ENCODE results near the gene PTPRJ. TPM values are rescaled to one million over a fixed set of nuclear protein-coding genes. Genes with fewer than 3 reads are reported as not detected.

The PTPRJ gene
- total and polyA plus RNA-seq, 2 of the 4 experiments (the other 2 are of a cell fraction), result 5.6 to 14.9 TPM

DNA sequence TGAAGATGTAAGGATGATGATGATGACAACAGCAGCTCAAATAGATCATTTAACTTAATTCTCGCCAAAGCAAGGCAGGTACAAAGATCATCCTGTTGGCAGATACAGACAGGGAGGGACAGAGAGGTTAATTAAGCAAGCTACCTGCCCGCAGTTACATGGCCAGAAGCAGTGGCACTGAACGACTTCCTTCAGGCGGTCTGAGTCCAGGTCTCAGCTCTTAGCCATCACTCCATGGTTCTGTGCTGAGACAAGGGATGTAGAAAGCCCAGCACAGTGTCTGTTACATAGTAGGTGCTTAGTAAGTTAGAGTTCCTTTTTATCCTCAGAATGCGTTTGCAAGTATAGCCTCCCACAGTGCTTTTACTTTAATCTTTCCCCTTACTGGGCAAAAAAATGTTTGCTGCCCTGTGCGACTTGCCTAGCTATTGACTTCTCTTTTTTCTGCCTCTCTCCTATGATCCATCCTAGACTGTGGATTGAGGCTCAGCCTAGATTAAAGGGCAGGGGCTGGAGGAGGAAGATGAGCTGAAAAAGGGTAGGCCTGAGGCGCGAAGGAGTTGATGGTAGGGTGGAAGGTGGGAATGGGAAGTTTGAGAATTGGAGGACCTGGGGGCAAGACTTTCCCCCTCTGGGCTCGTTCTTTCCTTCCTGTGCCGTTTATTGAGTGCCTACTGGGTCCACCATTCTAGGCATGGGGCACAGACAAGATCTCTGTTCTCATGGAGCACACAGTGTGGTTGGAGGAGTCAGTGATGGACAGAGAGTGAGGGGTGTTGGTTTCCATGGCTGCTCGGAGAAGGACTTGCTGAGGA lies 128.1 kb downstream of the PTPRJ start:
- peak overlapping the region in 1 of 2 experiments; percentile 33; a peak in 1 of 4 replicates for H4K8ac ChIP-seq (ENCODE audit: low read depth in 2 of 2, low read length in 2 of 2)
- H3K56ac ChIP-seq (ENCODE audit: extremely low read depth, insufficient read depth, low read length), result no peak overlapping the region
- H2BK120ac ChIP-seq (ENCODE audit: low read depth, low read length), result peak overlapping the region; percentile 34
- peak overlapping the region; percentile 64; the same call in 1 of the 2 replicates for H4K5ac ChIP-seq (ENCODE audit: low read depth, low read length)
- peak overlapping the region; percentile 5 for H2BK5ac ChIP-seq (ENCODE audit: low read depth, low read length, poor library complexity, severe bottlenecking)
- POLR2A ChIA-PET (ENCODE audit: unreplicated experiment), result no interaction called here
- dilution Hi-C loops (cut with HindIII; ENCODE audit: low sequenced_read_pairs, unreplicated experiment), result no loop called here
- peaks cover 3% of the 10 kb centered on the region; the same call in 1 of the 2 replicates for H4K20me1 ChIP-seq (ENCODE audit: insufficient read depth, low read length)
- H3K4me3 ChIP-seq (ENCODE audit: insufficient read depth, low read depth, low read length), result no peak overlapping the region
- H2AFZ ChIP-seq (replicated peaks; ENCODE audit: low read length, poor library complexity), result no peak overlapping the region
- DNase-seq, result no peak
- in situ Hi-C loops (cut with MboI; ENCODE audit: low sequenced_read_pairs), result loop anchor here (10.0 kb wide), 1 partner anchor 254 kb away; no protein-coding TSS in a partner anchor
- no peak overlapping the region for H3K18ac ChIP-seq (ENCODE audit: low read depth, low read length)
- 87 to 100% methylated on average over 2 to 3 of the region's 11 CpGs for WGBS, 2 experiments (ENCODE audit: extremely low coverage in 2 of 2, insufficient read length in 1 of 2)
- H3K4me1 ChIP-seq (ENCODE audit: control insufficient read depth, insufficient read depth, low read length), result peaks cover 9% of the 10 kb centered on the region
- no TSS peak for BruUV-seq (replicated peaks)
- peak overlapping the region; percentile 71 for H2AK9ac ChIP-seq (replicated peaks; ENCODE audit: low read depth, low read length, poor library complexity)
- TF ChIP-seq RCOR1 (IDR thresholded peaks at IDR 0.05; ENCODE audit: insufficient replicate concordance, low read length), result no peak
- TF ChIP-seq CEBPB (IDR thresholded peaks at IDR 0.05; ENCODE audit: low read depth, low read length), result no peak
- no peak for TF ChIP-seq CHD1 (IDR thresholded peaks at IDR 0.05; ENCODE audit: low read depth, low read length)
- TF ChIP-seq CTCF (conservative IDR thresholded peaks at IDR 0.05; ENCODE audit: low read depth, low read length), result no peak
- peak overlapping the region; percentile 61; the same call in 1 of the 2 replicates for H3K23ac ChIP-seq (ENCODE audit: low read depth, low read length)
- H2BK20ac ChIP-seq (ENCODE audit: low read depth, low read length), result peak overlapping the region; percentile 47; the same call in 1 of the 2 replicates
- intact Hi-C loops (cut with micrococcal nuclease), result loop anchor here (1.0 to 5.0 kb wide), 3 partner anchors 106 to 341 kb away; partner anchors contain the start of gene FNBP4
- H3K4ac ChIP-seq (ENCODE audit: low read depth, low read length), result peak overlapping the region; percentile 57
- peak overlapping the region; percentile 74 for H2AK5ac ChIP-seq (ENCODE audit: low read depth, low read length)
- peak overlapping the region; percentile 34 for H3K14ac ChIP-seq (replicated peaks; ENCODE audit: low read depth, low read length)
- no peak for ATAC-seq (ENCODE audit: low read depth)
- H3K9ac ChIP-seq (ENCODE audit: low read depth, low read length), result no peak overlapping the region
- H3K9me1 ChIP-seq (ENCODE audit: insufficient read depth, low read length), result peaks cover 15% of the 10 kb centered on the region; the same call in 1 of the 2 replicates
- no peaks in the 10 kb centered on the region for H3K9me3 ChIP-seq (ENCODE audit: control insufficient read depth, insufficient read depth, low read length)
- H4K91ac ChIP-seq (ENCODE audit: insufficient read depth, low read depth, low read length), result peak overlapping the region; percentile 63; the same call in 1 of the 2 replicates
- no peak overlapping the region for H3K27ac ChIP-seq (ENCODE audit: insufficient read depth, low read length)
- CTCF ChIA-PET, result interaction anchor here (0.8 to 4.5 kb wide), 8 partner anchors 11 to 175 kb away, joined by 3 to 52 read pairs (median 4); no protein-coding TSS in a partner anchor
- H3K4me2 ChIP-seq (ENCODE audit: low read depth, low read length), result no peak overlapping the region
- H3K79me1 ChIP-seq (ENCODE audit: low read depth in 1 of 2, low read length in 2 of 2), result peaks cover 19 to 62% of the 10 kb centered on the region in 2 experiments
- H2BK15ac ChIP-seq (ENCODE audit: low read depth, low read length), result peak overlapping the region; percentile 78; the same call in 1 of the 3 replicates
- no peaks in the 10 kb centered on the region for H3K36me3 ChIP-seq (ENCODE audit: control insufficient read depth, insufficient read depth, low read length)
- no peaks in the 10 kb centered on the region for H3K27me3 ChIP-seq (ENCODE audit: control insufficient read depth, insufficient read depth, low read length)
